ENCODE data around the gene AKAP6. TPM values are rescaled to one million over a fixed set of nuclear protein-coding genes. Genes with fewer than 3 reads are reported as not detected.

Gene AKAP6
- total RNA-seq, 1 experiment from 2014 or later = 2.7 TPM

- DNase-seq (ENCODE audit: extremely low read depth, low read depth) = no peak
Observed at GRCh38 chr14:32648434-32648833, 319.3 kb downstream of the AKAP6 start.

DNA sequence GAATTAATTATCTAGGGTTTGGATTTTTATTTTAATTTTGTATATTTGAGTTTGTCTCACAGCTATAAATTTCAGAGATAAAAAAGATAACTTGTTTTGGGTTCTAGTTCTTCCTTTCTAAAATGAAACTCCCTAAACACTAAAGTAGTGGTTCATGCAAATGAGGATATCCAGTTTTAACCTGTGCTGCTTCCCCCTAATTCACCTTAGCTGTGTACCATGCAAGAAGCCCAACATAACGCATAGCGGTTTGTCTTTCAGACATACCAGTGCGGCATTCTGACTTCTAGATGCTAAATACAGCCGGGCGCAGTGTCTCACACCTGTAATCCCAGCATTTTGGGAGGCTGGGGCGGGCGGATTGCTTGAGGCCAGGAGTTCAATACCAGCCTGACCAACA lies 320.9 kb downstream of the AKAP6 start:
- DNase-seq (ENCODE audit: extremely low read depth, low read depth) = no peak

GRCh38 chr14:32650665-32651064 lies 321.6 kb downstream of the AKAP6 start:
- DNase-seq (ENCODE audit: extremely low read depth, low read depth) = no peak

GRCh38 chr14:32654106-32654505 lies 325.0 kb downstream of the AKAP6 start:
- no peak for DNase-seq (ENCODE audit: extremely low read depth, low read depth)

DNA sequence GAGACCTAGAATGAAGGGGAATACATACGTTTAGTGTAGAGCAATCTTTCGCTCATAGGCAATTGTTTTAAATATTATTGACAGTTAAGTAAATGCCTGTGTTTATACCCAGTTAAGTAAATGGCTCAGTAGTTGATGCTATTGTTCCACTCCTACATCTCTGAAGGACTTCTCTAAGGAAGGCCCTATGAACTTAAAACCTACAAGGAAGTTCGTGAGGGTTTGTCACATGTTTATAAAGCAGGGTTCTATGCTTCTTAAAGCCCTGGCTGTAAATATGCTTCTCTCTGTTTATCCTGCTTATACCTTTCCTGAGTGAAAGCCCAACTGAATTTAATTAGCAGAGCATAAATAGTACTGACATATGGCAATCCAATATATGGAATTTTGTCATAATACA lies 327.5 kb downstream of the AKAP6 start:
- peak; percentile 14 for DNase-seq (ENCODE audit: extremely low read depth, low read depth)

- peak; percentile 87 for DNase-seq (ENCODE audit: extremely low read depth, low read depth)
Observed at GRCh38 chr14:32657081-32657480, 328.0 kb downstream of the AKAP6 start.

- DNase-seq (ENCODE audit: extremely low read depth, low read depth) = no peak
Observed at GRCh38 chr14:32661216-32661615, 332.1 kb downstream of the AKAP6 start.

GRCh38 chr14:32662211-32662610 lies 333.1 kb downstream of the AKAP6 start:
- DNase-seq (ENCODE audit: extremely low read depth, low read depth) = no peak

GRCh38 chr14:32666308-32666707 lies 337.2 kb downstream of the AKAP6 start:
- no peak for DNase-seq (ENCODE audit: extremely low read depth, low read depth)

- no peak for DNase-seq (ENCODE audit: extremely low read depth, low read depth)
Observed at GRCh38 chr14:32667287-32667686, 338.2 kb downstream of the AKAP6 start.

DNA sequence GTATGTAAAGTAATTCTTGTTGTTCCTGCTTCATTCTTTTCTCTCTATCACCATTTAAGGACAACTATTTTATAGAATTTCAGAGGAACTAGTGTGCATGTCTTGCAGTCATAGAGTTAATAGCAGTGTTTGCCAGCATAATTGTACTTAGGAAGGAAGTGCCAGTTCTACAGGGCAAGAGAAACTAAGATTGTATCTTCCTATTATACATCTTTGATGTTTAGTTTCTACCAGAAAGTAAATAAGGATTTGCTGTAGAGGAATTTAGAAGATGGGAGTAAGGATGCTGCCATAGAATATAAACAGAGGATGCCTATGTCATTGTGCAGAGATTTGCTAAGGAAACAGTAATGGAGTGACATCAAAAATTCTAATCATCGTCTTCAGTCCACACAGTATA lies 338.7 kb downstream of the AKAP6 start:
- DNase-seq (ENCODE audit: extremely low read depth, low read depth) = peak; percentile 21

DNA sequence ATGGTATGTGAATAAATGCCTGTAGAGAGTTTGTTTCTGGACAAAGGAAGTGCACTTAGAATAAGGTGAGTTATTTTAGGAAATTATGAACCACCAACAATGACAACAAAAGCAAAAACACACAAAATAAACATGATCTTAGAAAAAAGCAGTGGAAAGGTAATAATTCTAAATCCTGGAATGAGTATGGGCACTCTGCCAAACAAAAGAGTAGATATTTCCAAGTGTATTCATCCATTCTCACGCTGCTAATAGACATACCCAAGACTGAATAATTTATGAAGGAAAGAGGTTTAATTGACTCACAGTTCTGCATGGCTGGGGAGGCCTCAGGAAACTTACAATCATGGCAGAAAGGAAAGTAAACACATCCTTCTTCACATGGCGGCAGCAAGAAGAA lies 340.3 kb downstream of the AKAP6 start:
- no peak for DNase-seq (ENCODE audit: extremely low read depth, low read depth)

GRCh38 chr14:32675433-32675832 lies 346.3 kb downstream of the AKAP6 start:
- DNase-seq (ENCODE audit: extremely low read depth, low read depth) = no peak

- no peak for DNase-seq (ENCODE audit: extremely low read depth, low read depth)
Observed at GRCh38 chr14:32677129-32677780, 348.2 kb downstream of the AKAP6 start.

DNA sequence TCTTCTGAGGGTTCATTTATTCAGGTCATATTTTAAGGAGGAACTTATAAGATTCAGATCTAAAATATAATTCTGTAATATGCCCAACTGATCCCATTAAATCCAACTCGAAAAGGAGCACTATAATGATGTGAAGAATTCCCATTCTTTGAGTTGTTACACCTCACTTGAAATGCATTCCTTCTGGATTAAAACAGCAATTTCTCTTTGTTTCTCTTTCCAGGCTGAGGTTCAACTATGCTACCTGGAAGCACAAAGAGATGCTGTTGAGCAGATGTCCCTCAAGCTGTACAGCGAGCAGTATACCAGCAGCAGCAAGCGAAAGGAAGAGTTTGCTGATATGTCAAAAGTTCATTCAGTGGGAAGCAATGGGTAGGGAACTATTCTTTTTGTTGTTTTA lies 349.0 kb downstream of the AKAP6 start:
- DNase-seq (ENCODE audit: extremely low read depth, low read depth) = no peak

DNA sequence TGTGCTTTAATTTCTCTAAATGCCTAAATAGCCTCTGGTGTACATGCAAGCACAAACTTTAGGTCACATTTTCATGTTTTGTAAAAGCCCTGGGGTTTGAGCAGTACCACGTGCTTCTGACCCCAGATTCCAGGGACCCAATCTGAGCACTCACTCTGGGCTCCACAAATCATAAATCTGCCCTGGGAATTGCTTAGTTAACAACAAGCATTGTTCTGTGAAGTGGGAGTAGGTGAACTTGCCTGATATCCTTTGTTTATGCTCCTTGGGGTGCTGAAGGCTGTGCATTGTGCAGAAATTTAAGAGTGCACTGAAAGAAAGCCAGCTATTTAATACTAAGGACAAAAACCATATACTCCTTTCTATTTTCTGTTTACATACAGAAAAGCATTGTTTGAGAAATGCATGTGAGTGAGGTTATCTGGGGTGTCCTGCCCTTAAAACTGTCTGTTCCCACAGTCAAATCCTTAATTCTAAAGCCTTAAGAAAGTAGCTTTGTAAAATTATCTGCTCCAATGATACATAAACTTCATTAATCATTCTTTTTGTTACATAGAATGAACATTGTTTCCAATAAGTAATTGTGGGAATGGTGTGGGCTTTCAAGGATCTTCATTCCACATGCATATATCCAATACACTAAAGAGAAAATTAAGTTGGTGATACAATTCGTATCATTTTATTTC lies 351.0 kb downstream of the AKAP6 start:
- no peak for DNase-seq (ENCODE audit: extremely low read depth, low read depth)

- no peak for DNase-seq (ENCODE audit: extremely low read depth, low read depth)
Observed at GRCh38 chr14:32681598-32681997, 352.5 kb downstream of the AKAP6 start.

DNA sequence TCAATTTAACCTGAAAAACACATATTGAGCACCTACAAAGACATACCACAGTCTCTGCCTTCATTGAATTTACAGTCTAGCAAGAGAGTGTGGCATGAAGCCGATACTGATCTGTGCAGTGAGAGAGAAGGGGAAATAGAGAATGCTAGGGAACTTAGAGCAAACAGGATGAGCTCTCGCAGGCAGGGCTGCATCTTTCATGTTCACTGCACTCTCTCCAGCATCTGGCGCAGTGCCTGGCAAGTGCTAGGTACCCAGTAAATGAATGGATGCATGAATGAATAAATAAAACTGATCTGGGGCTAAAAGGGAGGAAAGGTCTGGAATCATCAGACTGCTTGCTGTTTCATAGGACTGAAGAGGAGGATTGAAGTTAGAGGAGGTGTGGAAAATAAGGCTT lies 353.1 kb downstream of the AKAP6 start:
- DNase-seq (ENCODE audit: extremely low read depth, low read depth) = no peak

DNA sequence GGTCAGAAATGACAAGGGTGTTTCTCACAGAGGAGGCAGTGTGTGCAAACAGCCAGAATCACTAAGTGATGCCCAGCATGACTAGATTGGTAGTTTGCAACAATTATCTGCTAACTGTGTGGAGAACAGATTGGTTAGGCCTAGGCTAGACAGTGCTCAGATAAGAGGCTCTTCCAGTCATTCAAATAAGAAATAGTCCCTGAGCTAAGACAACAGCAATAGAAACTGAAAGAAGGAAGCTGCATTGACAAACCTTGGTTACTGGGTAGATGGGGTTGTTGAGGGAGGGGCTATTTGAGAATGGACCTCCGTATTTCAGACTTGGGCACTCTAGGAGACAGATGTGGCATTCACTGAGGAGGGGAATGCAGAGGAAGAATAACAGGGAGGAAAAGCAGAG lies 354.6 kb downstream of the AKAP6 start:
- no peak for DNase-seq (ENCODE audit: extremely low read depth, low read depth)

DNA sequence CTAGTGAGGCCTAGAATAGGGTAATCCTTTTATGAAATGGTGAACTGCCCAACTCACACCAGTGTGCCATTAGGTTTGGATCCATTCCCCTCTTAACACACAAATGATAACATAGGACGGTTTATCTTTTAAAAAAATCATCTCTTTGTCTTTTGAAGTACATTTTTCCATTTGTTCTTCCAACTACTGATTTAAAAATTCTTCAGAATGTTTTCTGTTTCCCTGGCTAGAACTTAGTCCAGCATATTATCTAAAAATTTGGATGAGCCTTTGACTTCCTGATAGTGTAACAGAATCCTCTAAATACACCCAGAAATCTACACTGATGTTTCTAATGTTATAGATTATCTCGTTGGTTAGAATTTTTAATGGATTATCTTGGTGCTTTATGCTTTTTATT lies 359.8 kb downstream of the AKAP6 start:
- DNase-seq (ENCODE audit: extremely low read depth, low read depth) = no peak

- DNase-seq (ENCODE audit: extremely low read depth, low read depth) = no peak
Observed at GRCh38 chr14:32692441-32692840, 363.3 kb downstream of the AKAP6 start.

DNA sequence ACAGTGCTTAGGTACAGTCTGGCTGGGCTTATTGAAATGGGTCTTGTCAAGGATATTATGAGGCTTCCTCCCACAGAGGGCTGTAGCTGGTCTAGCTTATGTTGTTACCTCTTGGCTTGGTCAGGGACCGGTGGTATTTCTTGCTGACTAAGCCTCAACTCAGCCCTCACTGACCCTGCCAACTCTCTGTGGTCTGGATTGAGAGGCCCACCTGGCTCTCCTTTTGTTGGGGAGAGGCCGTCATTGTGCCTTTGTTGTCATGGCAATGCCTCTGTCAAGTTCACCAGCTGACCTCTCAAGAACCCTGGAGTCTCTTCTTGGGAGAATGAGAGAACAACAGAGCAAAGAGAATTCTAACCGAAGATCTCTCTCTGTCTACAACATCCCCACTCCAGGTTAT lies 364.0 kb downstream of the AKAP6 start:
- no peak for DNase-seq (ENCODE audit: extremely low read depth, low read depth)
